K562 (cell line): Measurements from ENCODE around the gene CCNDBP1. TPM values are rescaled to one million over a fixed set of nuclear protein-coding genes. Genes with fewer than 3 reads are reported as not detected.

ENCODE experiments used
- ATF3 ChIP-seq, 2 experiments: fragments of 450-650 bp in 1 of 2; sonication (generic) in 1 of 2; formaldehyde crosslinking in 1 of 2; IDR thresholded peaks in 1 of 2; conservative IDR thresholded peaks in 1 of 2; 2 replicates each; pipeline versions ENCODE4 v1.6.1 to v1.8.1; 2016 to 2023; ENCODE audit warnings: mild to moderate bottlenecking in 2 of 2, moderate library complexity in 2 of 2, inconsistent platforms in 1 of 2, missing genetic modification reagents in 1 of 2
- ATF7 ChIP-seq: fragments of 450-650 bp; IDR thresholded peaks from 2 replicates; pipeline ENCODE4 v1.7.1; 2014; ENCODE audit warnings: mild to moderate bottlenecking, moderate library complexity
- CBX3 ChIP-seq, 2 experiments: IDR thresholded peaks; 1 replicate in 1 of 2; 2 replicates in 1 of 2; pipeline ENCODE4 v1.6.1; 2012; ENCODE audit warnings: inconsistent platforms in 2 of 2, low read length in 2 of 2, borderline replicate concordance in 1 of 2, control low read depth in 1 of 2
- CTCFL ChIP-seq: IDR thresholded peaks from 2 replicates; pipeline ENCODE4 v1.6.1; 2011; ENCODE audit warnings: borderline replicate concordance, low read depth, mild to moderate bottlenecking, moderate library complexity, low read length; ENCODE audit not compliant: insufficient read depth, poor library complexity, severe bottlenecking
- IRF2 ChIP-seq: sonication (generic); formaldehyde crosslinking; IDR thresholded peaks from 2 replicates; pipeline ENCODE4 v1.8.1; 2022; ENCODE audit warnings: mild to moderate bottlenecking, missing genetic modification reagents
- JUN ChIP-seq, 2 experiments: sonication (generic) in 1 of 2; formaldehyde crosslinking in 1 of 2; IDR thresholded peaks; 2 replicates each; pipeline versions ENCODE4 v1.6.1 to v1.8.0; 2012 to 2022; ENCODE audit warnings: borderline replicate concordance in 2 of 2, mild to moderate bottlenecking in 2 of 2, improper control_type of control experiment in 1 of 2, low read depth in 1 of 2, low read length in 1 of 2, missing genetic modification reagents in 1 of 2
- SIN3A ChIP-seq, 2 experiments: fragments of 150-350 bp in 1 of 2; IDR thresholded peaks; 2 replicates each; pipeline ENCODE4 v1.6.1; 2011 to 2016; ENCODE audit warnings: borderline replicate concordance in 2 of 2, low read depth in 2 of 2, low read length in 2 of 2, mild to moderate bottlenecking in 2 of 2, moderate library complexity in 2 of 2; ENCODE audit not compliant: control insufficient read depth in 1 of 2
- ZBTB33 ChIP-seq: sonication (generic); formaldehyde crosslinking; IDR thresholded peaks from 2 replicates; pipeline ENCODE4 v1.8.1; 2023; ENCODE audit warnings: mild to moderate bottlenecking, missing genetic modification reagents
- polyA plus RNA-seq, 8 experiments: library from polyadenylated mRNA; depleted of rRNA in 4 of 8; stranded (reverse) in 5 of 8; unstranded in 3 of 8; fragments of >200 nt; fragmentation: Nextera tagmentation in 2 of 8; fragmentation: Illumina TruSeq in 1 of 8; extraction: Ambion mirVana in 2 of 8; extraction: Trizol in 1 of 8; gene quantifications; 2 replicates each; pipeline versions ENCODE4 v1.2.1 to v1.2.3, GENCODE V29; 2011 to 2014; ENCODE audit warnings: inconsistent platforms in 1 of 8, missing spikeins in 1 of 8
- total RNA-seq, 7 experiments: library from RNA; depleted of rRNA in 6 of 7; stranded (reverse); fragments of >200 nt in 6 of 7; fragmentation: Illumina TruSeq in 2 of 7; extraction: Trizol in 2 of 7; gene quantifications; 2 replicates each; pipeline versions ENCODE4 v1.2.1 to v1.2.3, GENCODE V29; 2011 to 2021; ENCODE audit warnings: low replicate concordance in 1 of 7

The CCNDBP1 gene
- total and polyA plus RNA-seq, 9 of the 15 experiments (the other 6 are each of a cell fraction or from before 2014, with no cell fraction given): 37.0 to 111 (median 55.5) TPM

- TF ChIP-seq CTCFL: peak; percentile 82
- TF ChIP-seq SIN3A (IDR thresholded peaks at IDR 0.05; ENCODE audit: borderline replicate concordance in 2 of 2, control insufficient read depth in 1 of 2, low read depth in 2 of 2, low read length in 2 of 2): 0 out of 4 replicates have a peak, but pooled peaks of 1 of the 2 experiments have one; percentile 12
- TF ChIP-seq ATF3 (IDR thresholded peaks at IDR 0.05): peak; percentile 69
- no peak for TF ChIP-seq ATF3 (CRISPR knock-in tag; conservative IDR thresholded peaks at IDR 0.05)
- no peak for TF ChIP-seq IRF2 (CRISPR knock-in tag)
- 0 out of 3 replicates have a peak, but pooled peaks of 1 of the 2 experiments have one; percentile 35 for TF ChIP-seq CBX3 (IDR thresholded peaks at IDR 0.05; ENCODE audit: borderline replicate concordance in 1 of 2, low read length in 2 of 2)
- 0 out of 2 replicates have a peak, but pooled peaks have one; percentile 7 for TF ChIP-seq JUN (IDR thresholded peaks at IDR 0.05; ENCODE audit: borderline replicate concordance, low read depth, low read length)
- TF ChIP-seq JUN (CRISPR knock-in tag; IDR thresholded peaks at IDR 0.05; ENCODE audit: borderline replicate concordance): no peak
- peak; percentile 93 for TF ChIP-seq ZBTB33
- TF ChIP-seq ATF7: 0 out of 2 replicates have a peak, but pooled peaks have one; percentile 28
Measured at GRCh38 chr15:43218908-43219706, 33.9 kb downstream of the CCNDBP1 start (continued).
